HepG2 (cell line): ENCODE data around the gene MAGI1.

ENCODE experiments used
- EZH2 ChIP-seq: conservative IDR thresholded peaks from 2 replicates; pipeline ENCODE4 v1.6.1; 2012; ENCODE audit warnings: mild to moderate bottlenecking, low read depth, low read length, moderate library complexity
- HOXA9 ChIP-seq: sonication (generic); formaldehyde crosslinking; IDR thresholded peaks from 2 replicates; pipeline ENCODE4 v1.8.1; 2022; ENCODE audit warnings: missing genetic modification reagents, mild to moderate bottlenecking, moderate library complexity, borderline replicate concordance
- SP5 ChIP-seq: IDR thresholded peaks from 2 replicates; pipeline ENCODE4 v1.6.1; 2016; ENCODE audit warnings: low read depth, borderline replicate concordance
- TSC22D2 ChIP-seq: sonication (generic); formaldehyde crosslinking; IDR thresholded peaks from 2 replicates; pipeline ENCODE4 v1.5.1; 2020; ENCODE audit warnings: missing genetic modification reagents, mild to moderate bottlenecking, borderline replicate concordance
- ZNF570 ChIP-seq: sonication (generic); formaldehyde crosslinking; IDR thresholded peaks from 2 replicates; pipeline ENCODE4 v1.4.0; 2020; ENCODE audit warnings: mild to moderate bottlenecking, missing genetic modification reagents, borderline replicate concordance
- ZNF782 ChIP-seq: sonication (generic); formaldehyde crosslinking; IDR thresholded peaks from 2 replicates; pipeline ENCODE4 v1.4.0; 2020; ENCODE audit warnings: missing genetic modification reagents, mild to moderate bottlenecking, borderline replicate concordance
- TF ChIP-seq, protein P1 (sequence below): sonication (generic); formaldehyde crosslinking; IDR thresholded peaks from 2 replicates; pipeline ENCODE4 v1.5.0; 2020; ENCODE audit warnings: mild to moderate bottlenecking, missing genetic modification reagents, moderate library complexity

DNA sequence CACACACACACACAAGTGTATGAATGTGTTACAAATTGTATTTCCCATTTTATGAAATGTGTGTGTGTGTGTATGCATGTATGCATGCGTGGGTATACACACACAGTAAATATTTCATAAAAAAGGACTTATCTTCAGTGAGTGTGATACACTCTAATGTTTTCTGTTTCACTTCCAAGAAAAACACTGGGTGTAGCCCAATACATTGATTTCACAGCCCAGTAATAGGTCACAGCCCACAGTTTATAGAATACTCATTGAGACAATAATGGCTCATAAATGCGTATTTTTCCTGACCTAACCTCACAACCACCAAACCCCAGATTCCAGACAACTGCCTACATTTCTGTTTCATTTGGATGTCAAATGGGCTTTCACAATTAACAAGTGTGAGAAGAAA, 619.5 kb downstream of the MAGI1 start:
- TF ChIP-seq EZH2 (no peak), TSC22D2 (CRISPR knock-in tag) (no peak), ZNF570 (CRISPR knock-in tag) (no peak), HOXA9 (CRISPR knock-in tag) (no peak), SP5 (CRISPR knock-in tag) (no peak), ZNF782 (CRISPR knock-in tag) (no peak)
- TF ChIP-seq, protein P1, sequence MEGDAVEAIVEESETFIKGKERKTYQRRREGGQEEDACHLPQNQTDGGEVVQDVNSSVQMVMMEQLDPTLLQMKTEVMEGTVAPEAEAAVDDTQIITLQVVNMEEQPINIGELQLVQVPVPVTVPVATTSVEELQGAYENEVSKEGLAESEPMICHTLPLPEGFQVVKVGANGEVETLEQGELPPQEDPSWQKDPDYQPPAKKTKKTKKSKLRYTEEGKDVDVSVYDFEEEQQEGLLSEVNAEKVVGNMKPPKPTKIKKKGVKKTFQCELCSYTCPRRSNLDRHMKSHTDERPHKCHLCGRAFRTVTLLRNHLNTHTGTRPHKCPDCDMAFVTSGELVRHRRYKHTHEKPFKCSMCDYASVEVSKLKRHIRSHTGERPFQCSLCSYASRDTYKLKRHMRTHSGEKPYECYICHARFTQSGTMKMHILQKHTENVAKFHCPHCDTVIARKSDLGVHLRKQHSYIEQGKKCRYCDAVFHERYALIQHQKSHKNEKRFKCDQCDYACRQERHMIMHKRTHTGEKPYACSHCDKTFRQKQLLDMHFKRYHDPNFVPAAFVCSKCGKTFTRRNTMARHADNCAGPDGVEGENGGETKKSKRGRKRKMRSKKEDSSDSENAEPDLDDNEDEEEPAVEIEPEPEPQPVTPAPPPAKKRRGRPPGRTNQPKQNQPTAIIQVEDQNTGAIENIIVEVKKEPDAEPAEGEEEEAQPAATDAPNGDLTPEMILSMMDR (CRISPR knock-in tag): no peak
